Osteoblast (primary cell): ENCODE results near the gene STAU1. TPM values are rescaled to one million over a fixed set of nuclear protein-coding genes. Genes with fewer than 3 reads are reported as not detected.

Source experiments
- DNase-seq: peaks from one replicate; pipeline ENCODE4 v3.0.0; 2011; ENCODE audit warnings: low spot score, mixed read lengths; ENCODE audit not compliant: insufficient read length; ENCODE audit errors: missing footprints
- H2AFZ ChIP-seq: 2 replicates; pipeline ENCODE4 v1.6.0; 2011; ENCODE audit warnings: mild to moderate bottlenecking, low read length
- H3K27ac ChIP-seq: 2 replicates; pipeline ENCODE4 v1.5.1; 2011; ENCODE audit warnings: mild to moderate bottlenecking, low read depth, low read length, moderate library complexity
- H3K27me3 ChIP-seq: 2 replicates; pipeline ENCODE4 v1.6.0; 2012; ENCODE audit warnings: mild to moderate bottlenecking, control low read depth, inconsistent platforms, low read length, moderate library complexity; ENCODE audit not compliant: insufficient read depth
- H3K36me3 ChIP-seq: 2 replicates; pipeline ENCODE4 v1.5.1; 2011; ENCODE audit warnings: mild to moderate bottlenecking, low read length, control low read depth, moderate library complexity; ENCODE audit not compliant: insufficient read depth
- H3K4me1 ChIP-seq: 2 replicates; pipeline ENCODE4 v1.5.1; 2011; ENCODE audit warnings: mild to moderate bottlenecking, low read length, control low read depth, moderate library complexity; ENCODE audit not compliant: insufficient read depth
- H3K4me2 ChIP-seq: 2 replicates; pipeline ENCODE4 v1.6.0; 2011; ENCODE audit warnings: mild to moderate bottlenecking, low read length; ENCODE audit not compliant: insufficient read depth
- H3K4me3 ChIP-seq: fragments of 200-600 bp; sonication (generic); 3 replicates; pipeline ENCODE4 v1.5.1; 2012; ENCODE audit warnings: mild to moderate bottlenecking, low read length, inconsistent platforms; ENCODE audit not compliant: insufficient read depth
- H3K79me2 ChIP-seq: 2 replicates; pipeline ENCODE4 v1.6.0; 2012; ENCODE audit warnings: mild to moderate bottlenecking, low read length, control low read depth, inconsistent platforms; ENCODE audit not compliant: insufficient read depth
- H3K9me3 ChIP-seq: 2 replicates; pipeline ENCODE4 v1.5.1; 2011; ENCODE audit warnings: low read depth, low read length, control low read depth
- H4K20me1 ChIP-seq: 2 replicates; pipeline ENCODE4 v1.6.0; 2012; ENCODE audit warnings: mild to moderate bottlenecking, low read length, control low read depth; ENCODE audit not compliant: insufficient read depth
- CTCF ChIP-seq: IDR thresholded peaks from 2 replicates; pipeline ENCODE4 v1.5.1; 2011; ENCODE audit warnings: mild to moderate bottlenecking, low read depth, low read length, moderate library complexity; ENCODE audit errors: extremely low read depth
- total RNA-seq: library from RNA; depleted of rRNA; stranded (reverse); fragments of >200 nt; gene quantifications from 2 replicates; pipeline ENCODE4 v1.2.3, GENCODE V29; 2012

STAU1 gene
- total RNA-seq, 1 donor = 64.8 TPM

GRCh38 chr20:49233226-49233625 lies 45.1 kb upstream of the STAU1 start:
- Histone ChIP-seq H3K27me3 (no peaks in the 10 kb centered on the region), H3K27ac (no peak overlapping the region), H3K9me3 (no peaks in the 10 kb centered on the region), H2AFZ (no peak overlapping the region), H3K4me2 (no peak overlapping the region), H3K4me3 (no peak overlapping the region), H3K4me1 (no peaks in the 10 kb centered on the region), H4K20me1 (no peaks in the 10 kb centered on the region), H3K36me3 (peaks cover 81% of the 10 kb centered on the region), H3K79me2 (no peaks in the 10 kb centered on the region)
- no peak for TF ChIP-seq CTCF
- DNase-seq = no peak

DNA sequence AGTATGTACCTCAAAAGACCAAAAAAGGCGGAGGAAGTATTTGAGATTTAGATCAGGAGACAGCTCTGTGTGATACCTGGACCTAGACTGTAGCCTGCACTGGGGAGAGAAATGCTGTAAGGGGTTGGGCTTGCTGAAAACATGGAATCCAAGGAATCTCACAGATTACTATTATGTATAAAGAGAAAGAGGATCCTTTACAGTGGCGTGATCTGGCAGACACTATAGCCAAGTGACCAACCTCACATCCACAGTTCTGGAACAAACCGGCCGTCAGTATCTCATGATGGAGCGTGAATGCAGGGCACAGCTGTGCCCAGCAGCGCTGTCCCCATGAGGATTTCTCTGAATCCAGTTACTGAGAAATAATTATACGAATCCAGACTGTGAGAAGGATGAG lies 43.3 kb upstream of the STAU1 start:
- H3K9me3 ChIP-seq = no peaks in the 10 kb centered on the region
- H3K4me2 ChIP-seq = no peak overlapping the region
- no peaks in the 10 kb centered on the region for H3K27me3 ChIP-seq
- no peaks in the 10 kb centered on the region for H3K79me2 ChIP-seq
- H3K36me3 ChIP-seq = peaks cover 76% of the 10 kb centered on the region
- no peak overlapping the region for H2AFZ ChIP-seq
- H3K4me1 ChIP-seq = no peaks in the 10 kb centered on the region
- no peaks in the 10 kb centered on the region for H4K20me1 ChIP-seq
- no peak overlapping the region for H3K27ac ChIP-seq
- no peak overlapping the region for H3K4me3 ChIP-seq
- TF ChIP-seq CTCF = no peak
- DNase-seq = no peak

DNA sequence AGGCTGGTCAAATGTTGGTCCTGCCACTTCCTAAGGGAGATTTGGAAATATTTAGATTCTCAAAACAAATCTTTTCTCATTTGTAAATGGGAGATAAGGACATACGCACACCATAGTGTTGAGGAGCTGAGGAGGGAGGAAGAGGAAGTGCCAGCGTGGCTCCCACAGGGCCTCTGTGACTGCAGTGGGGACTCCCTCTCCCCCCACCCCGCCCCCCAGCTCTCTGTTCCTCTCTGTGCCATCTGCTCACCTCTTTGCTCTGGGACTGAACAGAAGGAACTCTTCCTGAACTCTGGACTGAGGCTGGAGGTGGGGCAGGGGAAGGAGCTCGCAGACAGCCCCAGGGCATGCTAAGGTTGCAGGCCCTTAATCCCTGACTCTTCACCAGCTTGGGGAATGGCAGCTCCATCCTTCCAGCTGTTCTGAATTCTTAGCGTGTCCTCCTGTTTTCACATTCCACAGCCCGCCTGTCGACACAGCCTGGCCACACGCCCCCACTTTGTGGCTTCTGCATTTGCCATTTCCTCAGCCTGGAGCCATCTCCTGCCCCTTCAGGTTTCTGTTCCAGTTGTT lies 42.5 kb upstream of the STAU1 start:
- H3K27ac ChIP-seq = no peak overlapping the region
- no peak for TF ChIP-seq CTCF
- H3K36me3 ChIP-seq = peaks cover 78% of the 10 kb centered on the region
- H3K27me3 ChIP-seq = no peaks in the 10 kb centered on the region
- H2AFZ ChIP-seq = no peak overlapping the region
- no peak overlapping the region for H3K4me3 ChIP-seq
- H3K4me2 ChIP-seq = no peak overlapping the region
- no peaks in the 10 kb centered on the region for H3K4me1 ChIP-seq
- DNase-seq = no peak
- no peaks in the 10 kb centered on the region for H4K20me1 ChIP-seq
- H3K79me2 ChIP-seq = no peaks in the 10 kb centered on the region
- no peaks in the 10 kb centered on the region for H3K9me3 ChIP-seq

DNA sequence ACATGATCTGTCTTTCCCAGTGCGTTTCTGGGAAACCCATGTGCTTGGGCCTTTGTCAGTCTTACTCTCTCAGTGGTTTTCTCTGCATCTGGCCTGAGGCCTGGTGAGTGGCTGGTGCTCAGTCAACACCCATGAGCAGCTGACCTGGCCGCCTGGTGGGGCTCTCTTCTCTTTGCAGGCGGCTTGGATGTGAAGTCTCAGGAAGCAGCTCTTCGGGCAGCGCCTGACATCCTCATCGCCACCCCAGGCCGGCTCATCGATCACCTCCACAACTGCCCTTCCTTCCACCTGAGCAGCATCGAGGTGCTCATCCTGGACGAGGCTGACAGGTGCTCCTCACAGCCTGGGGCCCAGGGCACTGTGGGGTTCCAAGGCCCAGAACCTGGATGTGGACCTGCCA lies 41.9 kb upstream of the STAU1 start:
- no peak for DNase-seq
- no peak overlapping the region for H3K27ac ChIP-seq
- no peaks in the 10 kb centered on the region for H3K27me3 ChIP-seq
- no peaks in the 10 kb centered on the region for H3K79me2 ChIP-seq
- no peaks in the 10 kb centered on the region for H4K20me1 ChIP-seq
- peaks cover 77% of the 10 kb centered on the region for H3K36me3 ChIP-seq
- no peak overlapping the region for H3K4me2 ChIP-seq
- TF ChIP-seq CTCF = no peak
- H3K4me1 ChIP-seq = no peaks in the 10 kb centered on the region
- no peak overlapping the region for H2AFZ ChIP-seq
- H3K4me3 ChIP-seq = no peak overlapping the region
- no peaks in the 10 kb centered on the region for H3K9me3 ChIP-seq
